GM08714 (cell line): ENCODE measurements around the gene ATXN1.

Experiments used
- H3K4me3 ChIP-seq: fragments of 200-500 bp; sonication (Bioruptor generic); 2 replicates; pipeline ENCODE4 v1.5.1; 2014; ENCODE audit warnings: mild to moderate bottlenecking, low read length, inconsistent platforms
- ZNF274 ChIP-seq: IDR thresholded peaks from 2 replicates; pipeline ENCODE4 v1.6.1; 2012; ENCODE audit warnings: mild to moderate bottlenecking, low read depth, low read length

Gene ATXN1

DNA sequence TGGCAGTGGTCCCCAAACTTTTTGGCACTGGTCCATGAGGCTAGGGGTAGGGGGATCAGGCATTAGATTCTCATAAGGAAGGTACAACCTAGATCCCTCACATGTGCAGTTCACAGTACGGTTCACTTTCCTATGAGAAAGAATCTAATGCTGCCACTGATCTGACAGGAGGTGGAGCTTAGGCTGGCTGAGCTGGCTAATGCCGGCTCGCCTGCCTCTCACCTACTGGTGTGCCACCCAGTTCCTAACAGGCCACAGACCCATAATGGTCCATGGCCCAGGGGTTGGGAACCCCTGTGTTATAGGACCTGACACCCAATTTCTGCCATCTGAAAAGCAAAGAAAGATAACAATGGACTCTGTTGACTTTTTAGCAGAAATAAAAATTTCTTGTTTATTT, 323.3 kb downstream of the ATXN1 start:
- no peak overlapping the region for H3K4me3 ChIP-seq
- TF ChIP-seq ZNF274: no peak

GRCh38 chr6:16437095-16437494, 324.2 kb downstream of the ATXN1 start:
- H3K4me3 ChIP-seq: no peak overlapping the region
- TF ChIP-seq ZNF274: no peak

- no peak for TF ChIP-seq ZNF274
- H3K4me3 ChIP-seq: no peak overlapping the region
These were observed 324.7 kb downstream of the ATXN1 start for GRCh38 chr6:16436550-16436949.

GRCh38 chr6:16434885-16435284, 326.4 kb downstream of the ATXN1 start:
- TF ChIP-seq ZNF274: no peak

DNA sequence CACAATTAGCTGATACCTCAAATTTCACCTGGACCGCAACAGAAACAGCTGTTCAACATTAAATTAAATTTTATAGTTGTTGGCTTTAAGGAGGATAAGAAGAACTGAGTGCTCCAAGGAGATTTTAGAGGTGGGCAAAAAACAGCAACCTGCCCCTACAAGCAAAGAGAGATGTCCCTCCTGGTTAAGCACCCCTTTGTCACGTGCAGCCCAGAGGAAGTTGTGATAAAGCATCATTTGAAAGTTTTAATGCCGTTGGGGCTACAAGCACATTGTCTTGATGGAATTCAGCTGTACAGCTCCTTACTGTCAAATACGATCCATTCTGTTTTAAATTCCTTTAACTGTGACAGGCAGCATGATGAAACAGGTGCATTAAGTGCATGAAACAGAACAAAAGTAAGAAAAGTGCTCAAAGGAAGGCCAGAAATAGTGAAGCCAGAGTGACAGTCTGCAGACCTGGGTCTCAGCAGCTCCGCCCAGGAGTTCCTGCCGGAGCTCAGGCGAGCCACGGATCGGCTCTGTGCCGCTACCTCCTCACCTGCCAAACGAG, 327.8 kb downstream of the ATXN1 start:
- no peak overlapping the region for H3K4me3 ChIP-seq
- no peak for TF ChIP-seq ZNF274

More at GRCh38 chr6:16434885-16435284, 326.4 kb downstream of the ATXN1 start:
- no peak overlapping the region for H3K4me3 ChIP-seq

DNA sequence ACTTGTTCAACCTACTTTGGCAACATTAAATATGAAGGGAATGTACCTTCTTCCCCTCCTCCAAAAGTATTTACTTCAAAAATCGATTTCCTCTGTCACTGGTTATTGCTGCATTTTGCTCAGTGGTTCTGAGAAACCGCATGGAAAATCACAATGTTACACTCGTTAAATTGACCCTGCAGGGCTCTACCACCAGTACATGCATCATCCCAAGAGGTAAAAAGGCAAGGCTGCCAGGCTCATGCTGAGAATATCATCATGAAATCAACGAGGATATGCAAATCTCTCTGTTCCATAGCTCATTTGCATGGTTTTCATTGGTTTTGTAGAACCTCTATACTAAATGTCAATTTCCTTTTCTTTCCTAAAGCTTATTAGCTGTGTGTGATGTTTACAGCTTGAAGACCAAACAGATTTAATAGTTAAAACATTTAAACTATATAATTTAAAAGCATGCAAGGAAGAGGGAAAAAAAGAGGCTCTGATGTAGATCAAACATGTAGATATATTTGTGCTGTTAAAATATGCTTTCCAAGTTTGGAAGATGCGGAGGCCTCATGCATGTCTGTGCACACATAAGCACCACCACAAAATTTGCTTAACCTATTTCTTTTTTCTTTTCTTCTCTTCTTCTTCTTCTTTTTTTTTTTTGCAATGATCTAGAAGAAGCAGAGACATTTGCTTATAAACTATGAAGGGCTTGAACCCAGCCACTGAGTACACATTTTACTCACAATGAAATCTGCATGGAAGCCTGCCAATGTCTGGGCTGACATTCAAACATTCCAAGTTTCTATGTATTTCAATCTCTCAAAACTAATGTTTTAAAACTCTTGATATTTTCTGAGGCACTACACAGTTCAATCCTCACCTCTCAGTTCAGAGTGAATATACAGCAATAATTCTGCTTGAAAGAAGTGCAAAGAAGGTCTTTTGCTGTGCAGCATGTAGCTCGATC, 328.9 kb downstream of the ATXN1 start:
- H3K4me3 ChIP-seq: no peak overlapping the region; the same call in 1 of the 2 replicates
- TF ChIP-seq ZNF274: no peak

- H3K4me3 ChIP-seq: no peak overlapping the region
- TF ChIP-seq ZNF274: no peak
These were observed 330.2 kb downstream of the ATXN1 start for GRCh38 chr6:16431106-16431505.

DNA sequence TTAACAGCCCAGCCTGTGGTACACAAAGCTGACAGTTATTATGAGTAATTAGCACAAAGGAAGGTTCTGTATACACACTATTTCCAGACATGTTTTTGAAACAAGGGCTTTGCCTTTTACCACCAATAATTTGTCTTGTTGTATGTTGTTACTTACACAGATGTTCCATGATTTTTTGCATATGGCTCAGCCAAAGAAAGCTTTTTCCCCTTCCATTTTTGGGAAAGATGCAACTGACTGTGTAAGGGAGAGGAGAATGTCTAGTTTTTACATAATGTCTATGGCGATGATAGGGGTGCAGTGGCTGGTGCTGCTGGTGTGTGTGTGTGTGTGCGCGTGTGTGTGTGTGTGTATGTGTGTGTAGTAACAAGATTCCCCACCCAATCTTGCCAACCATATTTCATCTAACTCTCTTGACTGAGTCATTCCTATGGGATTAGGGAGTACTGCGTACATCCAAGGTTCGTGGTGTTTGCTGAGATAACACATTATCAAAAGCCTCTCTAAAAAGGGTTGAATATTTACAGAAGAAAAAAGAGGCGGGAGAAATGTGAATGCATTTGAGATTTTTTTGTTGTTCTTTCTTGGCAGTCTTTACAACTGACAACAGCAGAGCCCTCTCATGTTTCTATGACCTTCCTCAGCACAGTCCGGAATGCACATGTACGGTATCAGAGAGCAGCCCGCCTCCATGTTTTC, 330.7 kb downstream of the ATXN1 start:
- no peak for TF ChIP-seq ZNF274
- H3K4me3 ChIP-seq: no peak overlapping the region

GRCh38 chr6:16429669-16430068, 331.6 kb downstream of the ATXN1 start:
- no peak for TF ChIP-seq ZNF274

DNA sequence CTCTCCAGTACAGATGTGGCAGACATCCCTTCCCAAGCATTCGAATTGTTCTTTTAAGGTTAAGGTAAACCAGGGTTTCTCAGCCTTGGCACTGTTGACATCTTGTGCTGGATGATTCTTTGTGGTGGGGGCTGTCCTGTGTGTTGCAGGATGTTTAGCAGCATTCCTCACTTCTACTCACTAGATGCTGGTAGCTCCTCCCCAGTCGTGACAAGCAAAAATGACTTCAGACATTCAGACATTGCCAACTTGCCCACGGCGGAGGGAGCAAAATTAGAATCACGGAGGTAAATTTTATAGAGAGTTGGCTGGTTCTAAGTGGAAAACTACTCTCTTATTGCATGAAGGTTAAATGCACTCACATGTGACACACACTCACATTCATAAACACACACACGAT, 334.1 kb downstream of the ATXN1 start:
- no peak for TF ChIP-seq ZNF274
- no peak overlapping the region for H3K4me3 ChIP-seq

More at GRCh38 chr6:16429669-16430068, 331.6 kb downstream of the ATXN1 start:
- H3K4me3 ChIP-seq: no peak overlapping the region

GRCh38 chr6:16425881-16426615, 335.2 kb downstream of the ATXN1 start:
- no peak for TF ChIP-seq ZNF274
- H3K4me3 ChIP-seq: no peak overlapping the region

- TF ChIP-seq ZNF274: no peak
These were observed 339.7 kb downstream of the ATXN1 start for GRCh38 chr6:16421462-16421960.

GRCh38 chr6:16420715-16421461, 340.4 kb downstream of the ATXN1 start:
- no peak overlapping the region for H3K4me3 ChIP-seq

More at GRCh38 chr6:16421462-16421960, 339.7 kb downstream of the ATXN1 start:
- H3K4me3 ChIP-seq: no peak overlapping the region; the same call in 1 of the 2 replicates

More at GRCh38 chr6:16420715-16421461, 340.4 kb downstream of the ATXN1 start:
- TF ChIP-seq ZNF274: no peak
